Progenitor cell of endocrine pancreas (in vitro differentiated cells): ENCODE measurements around the gene ERVW-1. TPM values are rescaled to one million over a fixed set of nuclear protein-coding genes. Genes with fewer than 3 reads are reported as not detected.

Experiments used
- DNase-seq: peaks from one replicate; pipeline ENCODE4 v3.0.0; 2021; ENCODE audit warnings: low spot score; ENCODE audit not compliant: unreplicated experiment
- H3K27ac Mint-ChIP-seq: 2 replicates; pipeline ENCODE4 v1.8.0; 2021; ENCODE audit warnings: mild to moderate bottlenecking, moderate library complexity, mixed read lengths
- H3K27me3 Mint-ChIP-seq: 2 replicates; pipeline ENCODE4 v1.8.0; 2021; ENCODE audit warnings: mixed read lengths
- H3K36me3 Mint-ChIP-seq: 2 replicates; pipeline ENCODE4 v1.8.0; 2022; ENCODE audit warnings: mixed read lengths; ENCODE audit not compliant: insufficient read depth
- H3K4me1 Mint-ChIP-seq: 2 replicates; pipeline ENCODE4 v1.8.0; 2021; ENCODE audit warnings: low read depth, mixed read lengths
- H3K4me3 Mint-ChIP-seq: 2 replicates; pipeline ENCODE4 v1.8.0; 2021; ENCODE audit warnings: low read depth, mild to moderate bottlenecking, moderate library complexity, mixed read lengths
- H3K9me3 Mint-ChIP-seq: 2 replicates; pipeline ENCODE4 v1.8.0; 2021; ENCODE audit warnings: low read depth, mixed read lengths
- total RNA-seq: library from RNA; stranded (reverse); gene quantifications from 2 replicates; pipeline ENCODE4 v1.2.1, GENCODE V29; 2021
- TF ChIP-seq, protein P1 (sequence below): fragments of 200-600 bp; sonication (generic); IDR thresholded peaks from one replicate; pipeline ENCODE4 v1.5.0; 2021; ENCODE audit warnings: antibody characterized with exemption, mild to moderate bottlenecking; ENCODE audit not compliant: unreplicated experiment

Gene ERVW-1
- total RNA-seq, 1 donor from 2014 or later, result not detected

DNA sequence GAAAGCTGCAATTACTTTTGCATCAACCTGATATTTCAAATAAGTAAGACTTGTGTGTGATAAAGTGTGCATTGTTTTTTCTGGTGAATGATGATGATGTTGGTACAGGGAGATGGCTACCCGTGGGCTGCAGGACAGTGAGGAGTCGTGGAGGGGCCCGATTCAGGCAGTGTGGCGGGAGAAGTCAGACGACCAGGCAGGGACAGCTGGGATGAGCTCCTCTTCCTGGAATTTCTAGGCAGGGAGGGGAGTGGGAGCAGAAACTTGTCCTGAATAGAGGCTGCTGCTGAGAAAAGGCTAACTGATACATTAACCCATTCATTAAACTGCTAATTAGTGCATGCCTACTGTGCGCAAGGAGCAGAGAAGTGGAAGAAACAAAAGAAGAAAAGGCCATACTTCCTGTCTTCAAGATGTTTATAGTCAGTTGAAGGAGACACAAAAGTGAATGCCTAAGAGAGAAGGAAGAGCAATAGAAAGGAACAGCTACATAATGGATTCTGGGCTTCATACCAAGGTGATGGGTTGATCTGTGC, 39.7 kb downstream of the ERVW-1 start:
- Mint-ChIP-seq H3K27ac (no peak overlapping the region), H3K36me3 (no peaks in the 10 kb centered on the region), H3K9me3 (peaks cover 4% of the 10 kb centered on the region), H3K27me3 (peaks cover 3% of the 10 kb centered on the region), H3K4me3 (no peak overlapping the region), H3K4me1 (no peaks in the 10 kb centered on the region)
- TF ChIP-seq, protein P1, sequence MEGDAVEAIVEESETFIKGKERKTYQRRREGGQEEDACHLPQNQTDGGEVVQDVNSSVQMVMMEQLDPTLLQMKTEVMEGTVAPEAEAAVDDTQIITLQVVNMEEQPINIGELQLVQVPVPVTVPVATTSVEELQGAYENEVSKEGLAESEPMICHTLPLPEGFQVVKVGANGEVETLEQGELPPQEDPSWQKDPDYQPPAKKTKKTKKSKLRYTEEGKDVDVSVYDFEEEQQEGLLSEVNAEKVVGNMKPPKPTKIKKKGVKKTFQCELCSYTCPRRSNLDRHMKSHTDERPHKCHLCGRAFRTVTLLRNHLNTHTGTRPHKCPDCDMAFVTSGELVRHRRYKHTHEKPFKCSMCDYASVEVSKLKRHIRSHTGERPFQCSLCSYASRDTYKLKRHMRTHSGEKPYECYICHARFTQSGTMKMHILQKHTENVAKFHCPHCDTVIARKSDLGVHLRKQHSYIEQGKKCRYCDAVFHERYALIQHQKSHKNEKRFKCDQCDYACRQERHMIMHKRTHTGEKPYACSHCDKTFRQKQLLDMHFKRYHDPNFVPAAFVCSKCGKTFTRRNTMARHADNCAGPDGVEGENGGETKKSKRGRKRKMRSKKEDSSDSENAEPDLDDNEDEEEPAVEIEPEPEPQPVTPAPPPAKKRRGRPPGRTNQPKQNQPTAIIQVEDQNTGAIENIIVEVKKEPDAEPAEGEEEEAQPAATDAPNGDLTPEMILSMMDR, result no peak
- no peak for DNase-seq

- TF ChIP-seq, protein P1, result no peak
- no peak for DNase-seq
- Mint-ChIP-seq H3K27me3 (peaks cover 3% of the 10 kb centered on the region), H3K4me3 (no peak overlapping the region), H3K4me1 (no peaks in the 10 kb centered on the region), H3K27ac (no peak overlapping the region), H3K36me3 (no peaks in the 10 kb centered on the region), H3K9me3 (no peaks in the 10 kb centered on the region)
Measured at GRCh38 chr7:92436612-92437445, 40.9 kb downstream of the ERVW-1 start.

DNA sequence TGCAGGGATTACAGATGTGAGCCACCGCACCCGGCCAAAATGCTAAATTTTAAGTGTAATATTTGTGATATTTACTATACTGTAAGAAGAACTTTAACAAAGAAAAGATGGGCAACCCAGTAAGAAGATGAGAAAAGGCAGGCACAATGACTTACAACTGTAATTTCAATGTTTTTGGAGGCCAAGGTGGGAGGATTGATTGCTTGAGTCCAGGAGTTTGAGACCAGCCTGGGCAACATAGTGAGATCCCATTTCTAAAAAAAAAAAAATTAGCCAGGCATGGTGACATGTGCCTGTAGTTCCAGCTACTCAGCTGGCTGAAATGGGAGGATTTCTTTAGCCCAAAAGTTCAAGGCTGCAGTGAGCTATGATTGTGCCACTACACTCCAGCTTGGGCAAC, 42.2 kb downstream of the ERVW-1 start:
- H3K4me3 Mint-ChIP-seq, result no peak overlapping the region
- H3K9me3 Mint-ChIP-seq, result no peaks in the 10 kb centered on the region
- no peak for DNase-seq
- H3K27ac Mint-ChIP-seq, result no peak overlapping the region
- no peaks in the 10 kb centered on the region for H3K36me3 Mint-ChIP-seq
- TF ChIP-seq, protein P1, result no peak
- H3K4me1 Mint-ChIP-seq, result no peaks in the 10 kb centered on the region
- H3K27me3 Mint-ChIP-seq, result peaks cover 3% of the 10 kb centered on the region

DNA sequence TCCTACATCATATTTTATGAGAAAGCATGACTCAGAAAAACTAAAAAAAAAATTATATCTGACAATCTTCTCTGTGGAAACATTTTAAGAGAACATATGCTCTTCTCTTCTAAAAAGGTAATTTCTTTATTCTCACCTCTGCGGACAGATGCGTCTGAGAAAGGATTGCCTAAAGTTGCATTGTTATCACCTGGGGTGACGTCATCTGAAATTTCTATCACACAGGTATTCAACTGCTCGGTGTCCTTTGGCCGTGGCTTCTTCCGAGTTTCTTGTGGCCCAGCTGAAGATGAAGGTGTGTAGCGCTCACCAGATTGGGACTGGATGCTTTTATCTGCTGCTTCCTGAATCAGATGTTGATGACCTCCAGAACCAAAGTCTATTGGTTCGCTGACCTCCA, 44.7 kb downstream of the ERVW-1 start:
- no peaks in the 10 kb centered on the region for H3K36me3 Mint-ChIP-seq
- H3K4me1 Mint-ChIP-seq, result no peaks in the 10 kb centered on the region
- H3K4me3 Mint-ChIP-seq, result no peak overlapping the region
- peaks cover 3% of the 10 kb centered on the region for H3K27me3 Mint-ChIP-seq
- no peak overlapping the region for H3K27ac Mint-ChIP-seq
- H3K9me3 Mint-ChIP-seq, result no peaks in the 10 kb centered on the region
- TF ChIP-seq, protein P1, result no peak
- DNase-seq, result no peak

DNA sequence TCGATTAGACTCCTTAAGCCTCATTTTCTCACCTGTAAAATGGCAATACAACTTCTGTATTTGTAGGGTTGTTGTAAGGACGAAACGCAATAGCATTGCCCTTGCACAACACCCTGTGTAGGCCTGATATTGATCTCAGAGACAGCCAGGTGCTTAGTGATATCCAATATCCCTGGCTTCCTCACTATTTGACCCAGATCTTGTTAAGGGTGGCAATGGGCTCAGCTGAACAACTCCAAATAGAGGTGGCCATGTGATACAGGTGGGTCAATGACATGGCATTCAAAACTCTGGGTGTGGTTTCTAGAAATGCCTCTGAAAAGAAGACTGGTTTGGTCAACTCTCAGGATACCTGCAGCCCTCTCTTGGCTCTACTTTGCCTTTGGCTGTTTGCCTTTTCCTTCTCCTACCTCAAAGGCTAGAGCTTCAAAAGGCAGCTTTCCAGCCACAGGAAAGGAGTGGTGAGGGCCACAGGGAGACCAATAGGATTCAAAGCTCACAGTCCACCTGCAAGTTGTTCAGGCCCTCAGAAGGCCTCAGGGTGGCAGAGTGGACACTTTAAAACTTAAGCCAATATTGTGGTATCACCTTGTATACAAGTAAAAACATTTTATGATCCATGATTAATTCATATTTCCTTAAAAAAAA, 45.3 kb downstream of the ERVW-1 start:
- H3K4me1 Mint-ChIP-seq, result no peaks in the 10 kb centered on the region
- H3K4me3 Mint-ChIP-seq, result no peak overlapping the region
- H3K27me3 Mint-ChIP-seq, result peaks cover 3% of the 10 kb centered on the region
- DNase-seq, result no peak
- H3K36me3 Mint-ChIP-seq, result no peaks in the 10 kb centered on the region
- H3K9me3 Mint-ChIP-seq, result no peaks in the 10 kb centered on the region
- no peak overlapping the region for H3K27ac Mint-ChIP-seq
- TF ChIP-seq, protein P1, result no peak
